K562 (cell line): Measurements from ENCODE around the gene BTBD18. TPM values are rescaled to one million over a fixed set of nuclear protein-coding genes. Genes with fewer than 3 reads are reported as not detected.

ENCODE experiments used
- ATF7 ChIP-seq: fragments of 450-650 bp; IDR thresholded peaks from 2 replicates; pipeline ENCODE4 v1.7.1; 2014; ENCODE audit warnings: mild to moderate bottlenecking, moderate library complexity
- CEBPB ChIP-seq: fragments of 450-650 bp; IDR thresholded peaks from 2 replicates; pipeline ENCODE4 v1.6.1; 2016; ENCODE audit warnings: missing genetic modification characterization, missing compliant biosample characterization
- CEBPG ChIP-seq, 3 experiments: fragments of 200-800 bp in 1 of 3; sonication (Bioruptor generic) in 1 of 3; sonication (generic) in 1 of 3; formaldehyde crosslinking in 1 of 3; IDR thresholded peaks in 2 of 3; conservative IDR thresholded peaks in 1 of 3; 2 replicates each; pipeline versions ENCODE4 v1.6.1 to v1.8.0; 2016 to 2022; ENCODE audit warnings: missing compliant biosample characterization in 2 of 3, missing genetic modification characterization in 2 of 3, mild to moderate bottlenecking in 1 of 3, missing genetic modification reagents in 1 of 3
- CTBP1 ChIP-seq: fragments of 450-650 bp; IDR thresholded peaks from 2 replicates; pipeline ENCODE4 v1.6.1; 2016; ENCODE audit warnings: borderline replicate concordance
- ETV1 ChIP-seq: fragments of 450-650 bp; conservative IDR thresholded peaks from 2 replicates; pipeline ENCODE4 v1.6.1; 2016; ENCODE audit warnings: missing genetic modification characterization, control low read depth, low read depth, missing compliant biosample characterization
- HDAC2 ChIP-seq: fragments of 450-650 bp; IDR thresholded peaks from 2 replicates; pipeline ENCODE4 v1.6.1; 2016; ENCODE audit warnings: mild to moderate bottlenecking
- JUNB ChIP-seq: fragments of 450-650 bp; formaldehyde crosslinking; conservative IDR thresholded peaks from 2 replicates; pipeline ENCODE4 v1.4.0; 2020; ENCODE audit warnings: mild to moderate bottlenecking
- KLF6 ChIP-seq: fragments of 250-450 bp; sonication (Bioruptor Pico); IDR thresholded peaks from 2 replicates; pipeline ENCODE4 v1.4.0; 2020; ENCODE audit warnings: mild to moderate bottlenecking, moderate library complexity, borderline replicate concordance
- MCM5 ChIP-seq: fragments of 450-650 bp; IDR thresholded peaks from 2 replicates; pipeline ENCODE4 v1.6.1; 2016; ENCODE audit warnings: low read depth
- SLC30A9 ChIP-seq: fragments of 250-450 bp; sonication (Bioruptor Pico); IDR thresholded peaks from 2 replicates; pipeline ENCODE4 v1.8.0; 2022; ENCODE audit warnings: mild to moderate bottlenecking, moderate library complexity
- TEAD1 ChIP-seq, 2 experiments: fragments of 450-650 bp in 1 of 2; sonication (generic) in 1 of 2; formaldehyde crosslinking; IDR thresholded peaks; 2 replicates each; pipeline versions ENCODE4 v1.4.0 to v1.8.0; 2020 to 2022; ENCODE audit warnings: mild to moderate bottlenecking in 2 of 2, missing genetic modification reagents in 1 of 2
- TEAD4 ChIP-seq, 2 experiments: sonication (generic) in 1 of 2; formaldehyde crosslinking in 1 of 2; IDR thresholded peaks; 2 replicates each; pipeline versions ENCODE4 v1.6.1 to v1.8.0; 2012 to 2022; ENCODE audit warnings: borderline replicate concordance in 1 of 2, inconsistent platforms in 1 of 2, low read length in 1 of 2, mild to moderate bottlenecking in 1 of 2, missing genetic modification reagents in 1 of 2
- TFAM ChIP-seq: fragments of 250-450 bp; sonication (Bioruptor Pico); conservative IDR thresholded peaks from 2 replicates; pipeline ENCODE4 v1.5.0; 2021; ENCODE audit warnings: mild to moderate bottlenecking, moderate library complexity
- ZNF347 ChIP-seq: fragments of 450-650 bp; formaldehyde crosslinking; IDR thresholded peaks from 2 replicates; pipeline ENCODE4 v1.4.0; 2020; ENCODE audit warnings: low read depth, mild to moderate bottlenecking, moderate library complexity
- ZNF57 ChIP-seq: fragments of 450-650 bp; formaldehyde crosslinking; IDR thresholded peaks from 2 replicates; pipeline ENCODE4 v1.4.0; 2020; ENCODE audit warnings: mild to moderate bottlenecking, moderate library complexity
- polyA plus RNA-seq, 8 experiments: library from polyadenylated mRNA; depleted of rRNA in 4 of 8; stranded (reverse) in 5 of 8; unstranded in 3 of 8; fragments of >200 nt; fragmentation: Nextera tagmentation in 2 of 8; fragmentation: Illumina TruSeq in 1 of 8; extraction: Ambion mirVana in 2 of 8; extraction: Trizol in 1 of 8; gene quantifications; 2 replicates each; pipeline versions ENCODE4 v1.2.1 to v1.2.3, GENCODE V29; 2011 to 2014; ENCODE audit warnings: inconsistent platforms in 1 of 8, missing spikeins in 1 of 8
- total RNA-seq, 7 experiments: library from RNA; depleted of rRNA in 6 of 7; stranded (reverse); fragments of >200 nt in 6 of 7; fragmentation: Illumina TruSeq in 2 of 7; extraction: Trizol in 2 of 7; gene quantifications; 2 replicates each; pipeline versions ENCODE4 v1.2.1 to v1.2.3, GENCODE V29; 2011 to 2021; ENCODE audit warnings: low replicate concordance in 1 of 7
- TF ChIP-seq, protein P1 (sequence below): fragments of 450-650 bp; IDR thresholded peaks from 2 replicates; pipeline ENCODE4 v1.6.1; 2018; ENCODE audit not compliant: partially characterized antibody
- TF ChIP-seq, protein P2 (sequence below): sonication (generic); formaldehyde crosslinking; IDR thresholded peaks from 2 replicates; pipeline ENCODE4 v1.8.0; 2022; ENCODE audit warnings: mild to moderate bottlenecking, missing genetic modification reagents
- TF ChIP-seq, protein P3 (sequence below): sonication (generic); formaldehyde crosslinking; IDR thresholded peaks from 2 replicates; pipeline ENCODE4 v1.8.1; 2023; ENCODE audit warnings: mild to moderate bottlenecking, missing genetic modification reagents

Gene BTBD18
- total and polyA plus RNA-seq, 9 of the 15 experiments (the other 6 are each of a cell fraction or from before 2014, with no cell fraction given) = 0.06 TPM; not detected in 8

DNA sequence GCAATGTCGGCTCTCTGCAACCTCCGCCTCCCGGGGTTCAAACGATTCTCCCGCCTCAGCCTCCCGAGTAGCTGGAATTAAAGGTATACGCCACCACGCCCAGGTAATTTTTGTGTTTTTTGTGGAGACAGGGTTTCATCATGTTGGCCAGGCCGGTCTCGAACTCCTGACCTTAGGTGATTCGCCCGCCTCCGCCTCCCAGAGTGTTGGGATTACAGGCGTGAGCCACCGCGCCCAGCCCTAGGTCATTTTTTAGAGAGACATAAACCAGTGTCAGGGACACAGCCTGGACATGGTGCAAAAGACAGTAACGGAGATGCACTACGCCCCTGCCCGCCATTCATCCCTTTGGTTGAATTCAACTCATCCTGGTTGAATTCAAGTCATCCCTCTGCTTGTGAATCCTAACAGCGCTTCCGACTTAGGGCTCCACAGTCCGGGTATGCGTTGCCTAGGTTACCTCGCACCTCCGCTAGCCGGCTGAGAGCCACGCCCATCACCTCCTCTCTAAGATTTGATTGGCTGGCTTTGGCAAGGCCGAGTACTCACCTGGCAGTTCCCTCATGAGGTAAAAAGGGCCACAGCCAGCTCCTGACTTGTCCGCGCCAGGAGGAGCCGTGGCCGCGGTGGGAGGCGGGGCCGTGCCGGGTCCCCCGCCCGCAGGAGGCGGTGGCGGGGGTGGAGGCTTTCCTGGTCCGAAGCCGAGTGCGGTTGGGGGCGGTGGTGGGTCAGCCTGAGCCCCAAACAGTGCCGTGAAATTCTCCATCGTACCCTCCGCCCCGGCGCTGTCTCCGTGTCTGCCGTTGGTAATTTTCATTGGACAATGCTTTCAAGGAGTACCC, 40.0 kb downstream of the BTBD18 start, which contains the start of gene MED19 (continued):
- TF ChIP-seq TEAD4 (IDR thresholded peaks at IDR 0.05; ENCODE audit: low read length) (peak; percentile 5; the same call in 1 of the 2 replicates), TEAD4 (CRISPR knock-in tag; IDR thresholded peaks at IDR 0.05; ENCODE audit: borderline replicate concordance) (no peak), MCM5 (no peak), CTBP1 (peak; percentile 90; the same call in 1 of the 2 replicates), ZNF347 (CRISPR knock-in tag) (no peak), ATF7 (peak; percentile 75), CEBPG (CRISPR knock-in tag; IDR thresholded peaks at IDR 0.05) (peak; percentile 82), CEBPG (tag; conservative IDR thresholded peaks at IDR 0.05 in 1 of 2, IDR thresholded peaks at IDR 0.05 in 1 of 2) (peak; percentile 65 to 78), JUNB (CRISPR knock-in tag) (no peak), ETV1 (tag) (no peak), KLF6 (no peak), ZNF57 (CRISPR knock-in tag) (no peak), TFAM (CRISPR knock-in tag) (no peak), TEAD1 (CRISPR knock-in tag; IDR thresholded peaks at IDR 0.05) (peak in 1 of 2 experiments; percentile 32; a peak in 1 of 4 replicates), SLC30A9 (CRISPR knock-in tag) (no peak), CEBPB (tag) (peak; percentile 53; the same call in 1 of the 2 replicates), HDAC2 (peak; percentile 50)
- TF ChIP-seq, protein P1, sequence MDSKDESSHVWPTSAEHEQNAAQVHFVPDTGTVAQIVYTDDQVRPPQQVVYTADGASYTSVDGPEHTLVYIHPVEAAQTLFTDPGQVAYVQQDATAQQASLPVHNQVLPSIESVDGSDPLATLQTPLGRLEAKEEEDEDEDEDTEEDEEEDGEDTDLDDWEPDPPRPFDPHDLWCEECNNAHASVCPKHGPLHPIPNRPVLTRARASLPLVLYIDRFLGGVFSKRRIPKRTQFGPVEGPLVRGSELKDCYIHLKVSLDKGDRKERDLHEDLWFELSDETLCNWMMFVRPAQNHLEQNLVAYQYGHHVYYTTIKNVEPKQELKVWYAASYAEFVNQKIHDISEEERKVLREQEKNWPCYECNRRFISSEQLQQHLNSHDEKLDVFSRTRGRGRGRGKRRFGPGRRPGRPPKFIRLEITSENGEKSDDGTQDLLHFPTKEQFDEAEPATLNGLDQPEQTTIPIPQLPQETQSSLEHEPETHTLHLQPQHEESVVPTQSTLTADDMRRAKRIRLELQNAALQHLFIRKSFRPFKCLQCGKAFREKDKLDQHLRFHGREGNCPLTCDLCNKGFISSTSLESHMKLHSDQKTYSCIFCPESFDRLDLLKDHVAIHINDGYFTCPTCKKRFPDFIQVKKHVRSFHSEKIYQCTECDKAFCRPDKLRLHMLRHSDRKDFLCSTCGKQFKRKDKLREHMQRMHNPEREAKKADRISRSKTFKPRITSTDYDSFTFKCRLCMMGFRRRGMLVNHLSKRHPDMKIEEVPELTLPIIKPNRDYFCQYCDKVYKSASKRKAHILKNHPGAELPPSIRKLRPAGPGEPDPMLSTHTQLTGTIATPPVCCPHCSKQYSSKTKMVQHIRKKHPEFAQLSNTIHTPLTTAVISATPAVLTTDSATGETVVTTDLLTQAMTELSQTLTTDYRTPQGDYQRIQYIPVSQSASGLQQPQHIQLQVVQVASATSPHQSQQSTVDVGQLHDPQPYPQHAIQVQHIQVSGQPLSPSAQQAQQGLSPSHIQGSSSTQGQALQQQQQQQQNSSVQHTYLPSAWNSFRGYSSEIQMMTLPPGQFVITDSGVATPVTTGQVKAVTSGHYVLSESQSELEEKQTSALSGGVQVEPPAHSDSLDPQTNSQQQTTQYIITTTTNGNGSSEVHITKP = peak; percentile 95
- TF ChIP-seq, protein P2, sequence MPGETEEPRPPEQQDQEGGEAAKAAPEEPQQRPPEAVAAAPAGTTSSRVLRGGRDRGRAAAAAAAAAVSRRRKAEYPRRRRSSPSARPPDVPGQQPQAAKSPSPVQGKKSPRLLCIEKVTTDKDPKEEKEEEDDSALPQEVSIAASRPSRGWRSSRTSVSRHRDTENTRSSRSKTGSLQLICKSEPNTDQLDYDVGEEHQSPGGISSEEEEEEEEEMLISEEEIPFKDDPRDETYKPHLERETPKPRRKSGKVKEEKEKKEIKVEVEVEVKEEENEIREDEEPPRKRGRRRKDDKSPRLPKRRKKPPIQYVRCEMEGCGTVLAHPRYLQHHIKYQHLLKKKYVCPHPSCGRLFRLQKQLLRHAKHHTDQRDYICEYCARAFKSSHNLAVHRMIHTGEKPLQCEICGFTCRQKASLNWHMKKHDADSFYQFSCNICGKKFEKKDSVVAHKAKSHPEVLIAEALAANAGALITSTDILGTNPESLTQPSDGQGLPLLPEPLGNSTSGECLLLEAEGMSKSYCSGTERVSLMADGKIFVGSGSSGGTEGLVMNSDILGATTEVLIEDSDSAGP (CRISPR knock-in tag) = peak; percentile 54; the same call in 1 of the 2 replicates
- TF ChIP-seq, protein P3, sequence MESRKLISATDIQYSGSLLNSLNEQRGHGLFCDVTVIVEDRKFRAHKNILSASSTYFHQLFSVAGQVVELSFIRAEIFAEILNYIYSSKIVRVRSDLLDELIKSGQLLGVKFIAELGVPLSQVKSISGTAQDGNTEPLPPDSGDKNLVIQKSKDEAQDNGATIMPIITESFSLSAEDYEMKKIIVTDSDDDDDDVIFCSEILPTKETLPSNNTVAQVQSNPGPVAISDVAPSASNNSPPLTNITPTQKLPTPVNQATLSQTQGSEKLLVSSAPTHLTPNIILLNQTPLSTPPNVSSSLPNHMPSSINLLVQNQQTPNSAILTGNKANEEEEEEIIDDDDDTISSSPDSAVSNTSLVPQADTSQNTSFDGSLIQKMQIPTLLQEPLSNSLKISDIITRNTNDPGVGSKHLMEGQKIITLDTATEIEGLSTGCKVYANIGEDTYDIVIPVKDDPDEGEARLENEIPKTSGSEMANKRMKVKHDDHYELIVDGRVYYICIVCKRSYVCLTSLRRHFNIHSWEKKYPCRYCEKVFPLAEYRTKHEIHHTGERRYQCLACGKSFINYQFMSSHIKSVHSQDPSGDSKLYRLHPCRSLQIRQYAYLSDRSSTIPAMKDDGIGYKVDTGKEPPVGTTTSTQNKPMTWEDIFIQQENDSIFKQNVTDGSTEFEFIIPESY = peak; percentile 27; the same call in 1 of the 2 replicates
